HepG2 (cell line): ENCODE results near the gene DGCR8. TPM values are rescaled to one million over a fixed set of nuclear protein-coding genes. Genes with fewer than 3 reads are reported as not detected.

Experiments
- ATAC-seq: fragments of 200-7000 bp; cut with Tn5 transposase; 3 replicates; pipeline ENCODE4 v1.9.1; 2020; ENCODE audit warnings: mild to moderate bottlenecking, moderate library complexity
- BruUV-seq: library from RNA; stranded (reverse); fragments of 400-500 nt; replicated peaks from 2 replicates; lab custom pipeline; 2021; lab: Mats Ljungman, UMichigan
- CTCF ChIA-PET: fragments of 300-600 bp; formaldehyde crosslinking; extraction: SDS; loops from one replicate; lab custom pipeline; 2021; ENCODE audit warnings: low total read pairs, inconsistent platforms, low intra/inter-chr PET ratio; lab: Yijun Ruan, JAX
- POLR2A ChIA-PET: fragments of 350-600 bp; sonication (Branson Sonifier 250); formaldehyde crosslinking; loops from one replicate; lab custom pipeline; 2020; ENCODE audit warnings: antibody characterized with exemption, inconsistent platforms; lab: Yijun Ruan, JAX
- DNase-seq: peaks from one replicate; pipeline ENCODE4 v3.0.0-alpha.2; 2015; ENCODE audit warnings: low spot score
- FAIRE-seq: peaks from 3 replicates; lab custom pipeline; 2011; peaks lifted over from hg19 to GRCh38; lab: Jason Lieb, UNC
- H2AFZ ChIP-seq: one replicate; pipeline ENCODE4 v1.6.1; 2011; ENCODE audit warnings: low read length, inconsistent platforms
- H3K27ac ChIP-seq: fragments of 300-600 bp; 3 replicates; pipeline ENCODE4 v1.8.0; 2011; ENCODE audit warnings: mixed run types, mild to moderate bottlenecking, mixed read lengths, low read length, inconsistent platforms; ENCODE audit not compliant: insufficient read depth; ENCODE audit errors: extremely low read length
- H3K27me3 ChIP-seq, 2 experiments: fragments of 200-600 bp in 1 of 2; 2 replicates in 1 of 2; 3 replicates in 1 of 2; pipeline versions ENCODE4 v1.6.0 to v1.8.0; 2011; ENCODE audit warnings: low read length in 2 of 2, mild to moderate bottlenecking in 2 of 2, moderate library complexity in 2 of 2, inconsistent platforms in 1 of 2; ENCODE audit not compliant: insufficient read depth in 2 of 2, control insufficient read depth in 1 of 2
- H3K36me3 ChIP-seq, 2 experiments: fragments of 200-600 bp in 1 of 2; replicated peaks in 1 of 2; 2 replicates in 1 of 2; 3 replicates in 1 of 2; pipeline versions ENCODE4 v1.5.1 to v1.8.0; 2011; ENCODE audit warnings: low read length in 2 of 2, inconsistent platforms in 1 of 2; ENCODE audit not compliant: insufficient read depth in 2 of 2, control insufficient read depth in 1 of 2
- H3K4me1 ChIP-seq: 2 replicates; pipeline ENCODE4 v1.5.1; 2012; ENCODE audit warnings: low read length, inconsistent platforms; ENCODE audit not compliant: insufficient read depth
- H3K4me2 ChIP-seq: 2 replicates; pipeline ENCODE4 v1.6.0; 2011; ENCODE audit warnings: low read depth, low read length, inconsistent platforms
- H3K4me3 ChIP-seq, 3 experiments: fragments of 200-600 bp in 1 of 3; sonication (generic), shearing (Covaris generic) in 1 of 3; replicated peaks in 1 of 3; 2 replicates each; pipeline ENCODE4 v1.5.1; 2011 to 2016; ENCODE audit warnings: low read length in 3 of 3, inconsistent platforms in 2 of 3, low read depth in 2 of 3, mild to moderate bottlenecking in 2 of 3, control low read depth in 1 of 3, mixed read lengths in 1 of 3; ENCODE audit not compliant: insufficient read depth in 1 of 3
- H3K79me2 ChIP-seq: one replicate; pipeline ENCODE4 v1.6.1; 2011; ENCODE audit warnings: low read length, inconsistent platforms; ENCODE audit not compliant: insufficient read depth
- H3K9ac ChIP-seq: 2 replicates; pipeline ENCODE4 v1.6.0; 2011; ENCODE audit warnings: mild to moderate bottlenecking, low read depth, low read length, inconsistent platforms; ENCODE audit not compliant: insufficient read depth
- H3K9me3 ChIP-seq: 2 replicates; pipeline ENCODE4 v1.5.1; 2012; ENCODE audit warnings: mild to moderate bottlenecking, low read length
- H4K20me1 ChIP-seq: 2 replicates; pipeline ENCODE4 v1.6.0; 2011; ENCODE audit warnings: inconsistent platforms, mild to moderate bottlenecking, low read length, moderate library complexity; ENCODE audit not compliant: insufficient read depth
- EED ChIP-seq: sonication (generic); formaldehyde crosslinking; IDR thresholded peaks from 2 replicates; pipeline ENCODE4 v1.5.0; 2020; ENCODE audit warnings: mild to moderate bottlenecking, missing genetic modification reagents
- NRL ChIP-seq: sonication (generic); formaldehyde crosslinking; IDR thresholded peaks from 2 replicates; pipeline ENCODE4 v1.5.0; 2020; ENCODE audit warnings: missing genetic modification reagents, mild to moderate bottlenecking, moderate library complexity, borderline replicate concordance
- SRF ChIP-seq: IDR thresholded peaks from 2 replicates; pipeline ENCODE4 v1.6.1; 2011; ENCODE audit warnings: mild to moderate bottlenecking, low read depth, low read length, moderate library complexity
- ZNF160 ChIP-seq: sonication (generic); formaldehyde crosslinking; IDR thresholded peaks from 2 replicates; pipeline ENCODE4 v1.8.0; 2022; ENCODE audit warnings: mild to moderate bottlenecking, inconsistent platforms, missing genetic modification reagents
- ZNF629 ChIP-seq: sonication (generic); formaldehyde crosslinking; conservative IDR thresholded peaks from 2 replicates; pipeline ENCODE4 v1.5.0; 2020; ENCODE audit warnings: missing genetic modification reagents
- ZNF7 ChIP-seq: IDR thresholded peaks from 2 replicates; pipeline ENCODE4 v1.6.1; 2016; ENCODE audit warnings: missing biosample characterization, missing genetic modification reagents
- WGBS: methylation state at CpG from one replicate; pipeline ENCODE4 v1.1.6; 2017; ENCODE audit warnings: low lambda C conversion rate; 5-methylcytosine and 5-hydroxymethylcytosine counted together
- in situ Hi-C: cut with HindIII; loops from 2 replicates; pipeline ENCODE4 v1.10.0; 2017; ENCODE audit warnings: low pct_unique_long_range_greater_than_20kb; ENCODE audit not compliant: extremely low pct_ligation_motif_present
- intact Hi-C: fragments of 100-400 bp; cut with micrococcal nuclease; formaldehyde crosslinking; loops from one replicate; pipeline ENCODE4 v1.10.0; 2022; ENCODE audit not compliant: unreplicated experiment
- polyA plus RNA-seq, 8 experiments: library from polyadenylated mRNA; depleted of rRNA in 3 of 8; stranded (reverse) in 7 of 8; unstranded in 1 of 8; fragments of >200 nt; fragmentation: Illumina TruSeq in 4 of 8; extraction: Trizol in 4 of 8; gene quantifications; 2 replicates each; pipeline versions ENCODE4 v1.2.1 to v1.2.3, GENCODE V29; 2011 to 2016; ENCODE audit warnings: low read depth in 4 of 8, missing spikeins in 1 of 8, mixed read lengths in 1 of 8; ENCODE audit not compliant: insufficient read depth in 1 of 8
- total RNA-seq, 5 experiments: library from RNA; depleted of rRNA; stranded (reverse); fragments of >200 nt; fragmentation: Illumina TruSeq; extraction: Trizol; gene quantifications; 2 replicates each; pipeline ENCODE4 v1.2.3, GENCODE V29; 2016; ENCODE audit warnings: low read depth in 1 of 5
- TF ChIP-seq, protein P1 (sequence below): sonication (generic); formaldehyde crosslinking; IDR thresholded peaks from 2 replicates; pipeline ENCODE4 v1.5.0; 2020; ENCODE audit warnings: missing genetic modification reagents

DGCR8 gene
- total and polyA plus RNA-seq, 2 of the 13 experiments (the other 11 are each of a cell fraction or from before 2014, with no cell fraction given) = 10.2 to 23.2 TPM

DNA sequence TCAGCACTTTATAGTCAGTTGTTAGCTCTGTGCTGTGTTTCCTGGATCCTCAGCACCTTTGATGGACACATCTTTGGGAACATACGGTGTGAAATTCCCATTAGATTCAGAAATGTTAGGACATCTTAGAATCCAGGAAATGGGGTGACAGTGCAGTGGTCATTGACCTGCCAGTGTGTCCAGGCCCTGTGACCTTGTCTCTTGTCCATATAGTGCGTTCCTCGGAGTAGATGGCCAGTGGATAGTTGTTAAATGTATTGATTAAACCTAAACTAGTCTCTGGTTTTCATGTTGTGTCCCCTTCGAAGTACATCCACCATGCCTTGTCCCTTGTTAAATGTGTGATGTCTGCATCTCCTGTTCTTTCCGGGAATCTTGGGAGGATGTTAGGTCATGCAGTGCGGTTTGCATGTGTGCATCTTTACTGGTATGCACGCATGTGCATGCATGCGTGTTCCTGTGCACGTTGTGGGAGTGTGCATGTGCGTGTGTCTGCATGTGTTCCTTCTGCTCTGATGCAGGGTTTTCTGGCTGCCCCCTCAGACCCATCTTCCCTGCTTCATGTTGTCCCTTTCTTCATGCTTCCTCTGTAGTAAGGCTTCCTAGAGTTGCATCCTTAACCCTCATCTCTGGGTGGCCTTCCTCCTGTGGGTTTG, 4.0 kb downstream of the DGCR8 start:
- TF ChIP-seq ZNF160 (CRISPR knock-in tag) (no peak), EED (CRISPR knock-in tag) (no peak), ZNF629 (CRISPR knock-in tag) (peak; percentile 36; the same call in 1 of the 2 replicates), SRF (no peak), NRL (0 out of 2 replicates have a peak, but pooled peaks have one; percentile 21), ZNF7 (no peak)
- TF ChIP-seq, protein P1, sequence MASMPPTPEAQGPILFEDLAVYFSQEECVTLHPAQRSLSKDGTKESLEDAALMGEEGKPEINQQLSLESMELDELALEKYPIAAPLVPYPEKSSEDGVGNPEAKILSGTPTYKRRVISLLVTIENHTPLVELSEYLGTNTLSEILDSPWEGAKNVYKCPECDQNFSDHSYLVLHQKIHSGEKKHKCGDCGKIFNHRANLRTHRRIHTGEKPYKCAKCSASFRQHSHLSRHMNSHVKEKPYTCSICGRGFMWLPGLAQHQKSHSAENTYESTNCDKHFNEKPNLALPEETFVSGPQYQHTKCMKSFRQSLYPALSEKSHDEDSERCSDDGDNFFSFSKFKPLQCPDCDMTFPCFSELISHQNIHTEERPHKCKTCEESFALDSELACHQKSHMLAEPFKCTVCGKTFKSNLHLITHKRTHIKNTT = no peak
- TF ChIP-seq, all 625 proteins: peak for 2
- WGBS = 71% methylated on average over 7 of the region's 10 CpGs
- in situ Hi-C loops = no loop called here
- Histone ChIP-seq H2AFZ (no peak overlapping the region), H3K4me2 (peak overlapping the region; percentile 65), H3K9ac (peak overlapping the region; percentile 21; the same call in 1 of the 2 replicates), H3K27me3 (no peaks in the 10 kb centered on the region; a peak in 1 of 5 replicates), H4K20me1 (peaks cover 15% of the 10 kb centered on the region; the same call in 1 of the 2 replicates), H3K9me3 (no peaks in the 10 kb centered on the region), H3K36me3 (peaks cover 34 to 43% of the 10 kb centered on the region in 2 experiments), H3K4me1 (peaks cover 54% of the 10 kb centered on the region), H3K79me2 (peaks cover 64% of the 10 kb centered on the region), H3K27ac (peak overlapping the region; percentile 61), H3K4me3 (peak overlapping the region in 1 of 3 experiments; percentile 44; a peak in 2 of 6 replicates)
- ATAC-seq (no peak), DNase-seq (no peak), FAIRE-seq (no peak)
- ChIA-PET POLR2A (no interaction called here), CTCF (no interaction called here)
- BruUV-seq = no TSS peak
- intact Hi-C loops = loop anchor here (5.0 kb wide), 1 partner anchor 33 kb away; the partner anchor contains the start of genes RANBP1 and TRMT2A
